Measurements from ENCODE around the gene RNF225. TPM values are rescaled to one million over a fixed set of nuclear protein-coding genes. Genes with fewer than 3 reads are reported as not detected.
A peak's percentile ranks its signal among the peaks of the same experiment; 100 is the strongest.

RNF225 gene
- total and polyA plus RNA-seq, 2 of the 13 experiments (the other 11 are each of a cell fraction or from before 2014, with no cell fraction given): not detected

GRCh38 chr19:58386576-58387337 is 8.7 kb upstream of the RNF225 start, which contains the start of gene RPS5:
Gene RPS5, plus strand, starts transcription at chr19:58387269. Its CDS starts 869 bp downstream, at chr19:58388138.
- peaks cover 31% of the 10 kb centered on the region for H4K20me1 ChIP-seq (ENCODE audit: insufficient read depth, low read length)
- TSS peak; percentile 87 for BruUV-seq (replicated peaks)
- H2AFZ ChIP-seq (ENCODE audit: low read length): no peak within 1 kb of the TSS
- peaks cover 0 to 28% of the 10 kb centered on the region in 2 experiments; a peak in 3 of 5 replicates for H3K36me3 ChIP-seq (replicated peaks in 1 of 2; ENCODE audit: control insufficient read depth in 1 of 2, insufficient read depth in 2 of 2, low read length in 2 of 2)
- CTCF ChIA-PET (ENCODE audit: low intra/inter-chr PET ratio, low total read pairs): no interaction called here
- POLR2A ChIA-PET: interaction anchor here (0.6 to 4.6 kb wide), 8 partner anchors 13 to 204 kb away, joined by 3 to 19 read pairs (median 3); partner anchors contain the start of genes ERVK3-1, ZNF274, ZNF497 and ZNF584
- ATAC-seq (peak; percentile 88), DNase-seq (ENCODE audit: low spot score) (peak; percentile 99), FAIRE-seq (peak; percentile 98)
- H3K27ac ChIP-seq (ENCODE audit: extremely low read length, insufficient read depth, low read length): peak within 1 kb of the TSS; percentile 99
- peaks cover 44% of the 10 kb centered on the region for H3K79me2 ChIP-seq (ENCODE audit: insufficient read depth, low read length)
- intact Hi-C loops (cut with micrococcal nuclease; ENCODE audit: unreplicated experiment): loop anchor here (2.0 to 5.0 kb wide), 2 partner anchors 14 to 204 kb away; partner anchors contain the start of gene ZNF274
- H3K9ac ChIP-seq (ENCODE audit: insufficient read depth, low read depth, low read length): peak within 1 kb of the TSS; percentile 97
- H3K4me3 ChIP-seq (replicated peaks in 1 of 3; ENCODE audit: insufficient read depth in 1 of 3, low read depth in 2 of 3, low read length in 3 of 3): peak within 1 kb of the TSS; percentile 83 to 98 (median 92)
- H3K27me3 ChIP-seq (ENCODE audit: control insufficient read depth in 1 of 2, insufficient read depth in 2 of 2, low read length in 2 of 2): no peaks in the 10 kb centered on the region; a peak in 1 of 5 replicates
- H3K4me1 ChIP-seq (ENCODE audit: insufficient read depth, low read length): peaks cover 52% of the 10 kb centered on the region
- WGBS (ENCODE audit: low lambda C conversion rate): 1% methylated on average over 17 of the region's 64 CpGs
- in situ Hi-C loops (cut with HindIII; ENCODE audit: extremely low pct_ligation_motif_present, low pct_unique_long_range_greater_than_20kb): no loop called here
- H3K4me2 ChIP-seq (ENCODE audit: low read depth, low read length): peak within 1 kb of the TSS; percentile 99
- no peaks in the 10 kb centered on the region for H3K9me3 ChIP-seq (ENCODE audit: low read length)
- TF ChIP-seq MXD3 (CRISPR knock-in tag; IDR thresholded peaks at IDR 0.05): peak; percentile 41
- TF ChIP-seq HHEX (CRISPR knock-in tag; IDR thresholded peaks at IDR 0.05): no peak
- TF ChIP-seq, protein P1, sequence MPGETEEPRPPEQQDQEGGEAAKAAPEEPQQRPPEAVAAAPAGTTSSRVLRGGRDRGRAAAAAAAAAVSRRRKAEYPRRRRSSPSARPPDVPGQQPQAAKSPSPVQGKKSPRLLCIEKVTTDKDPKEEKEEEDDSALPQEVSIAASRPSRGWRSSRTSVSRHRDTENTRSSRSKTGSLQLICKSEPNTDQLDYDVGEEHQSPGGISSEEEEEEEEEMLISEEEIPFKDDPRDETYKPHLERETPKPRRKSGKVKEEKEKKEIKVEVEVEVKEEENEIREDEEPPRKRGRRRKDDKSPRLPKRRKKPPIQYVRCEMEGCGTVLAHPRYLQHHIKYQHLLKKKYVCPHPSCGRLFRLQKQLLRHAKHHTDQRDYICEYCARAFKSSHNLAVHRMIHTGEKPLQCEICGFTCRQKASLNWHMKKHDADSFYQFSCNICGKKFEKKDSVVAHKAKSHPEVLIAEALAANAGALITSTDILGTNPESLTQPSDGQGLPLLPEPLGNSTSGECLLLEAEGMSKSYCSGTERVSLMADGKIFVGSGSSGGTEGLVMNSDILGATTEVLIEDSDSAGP (CRISPR knock-in tag; IDR thresholded peaks at IDR 0.05; ENCODE audit: borderline replicate concordance): peak; percentile 66
- peak; percentile 63; the same call in 1 of the 2 replicates for TF ChIP-seq ZNF441 (CRISPR knock-in tag; IDR thresholded peaks at IDR 0.05; ENCODE audit: borderline replicate concordance)
- TF ChIP-seq, protein P2, sequence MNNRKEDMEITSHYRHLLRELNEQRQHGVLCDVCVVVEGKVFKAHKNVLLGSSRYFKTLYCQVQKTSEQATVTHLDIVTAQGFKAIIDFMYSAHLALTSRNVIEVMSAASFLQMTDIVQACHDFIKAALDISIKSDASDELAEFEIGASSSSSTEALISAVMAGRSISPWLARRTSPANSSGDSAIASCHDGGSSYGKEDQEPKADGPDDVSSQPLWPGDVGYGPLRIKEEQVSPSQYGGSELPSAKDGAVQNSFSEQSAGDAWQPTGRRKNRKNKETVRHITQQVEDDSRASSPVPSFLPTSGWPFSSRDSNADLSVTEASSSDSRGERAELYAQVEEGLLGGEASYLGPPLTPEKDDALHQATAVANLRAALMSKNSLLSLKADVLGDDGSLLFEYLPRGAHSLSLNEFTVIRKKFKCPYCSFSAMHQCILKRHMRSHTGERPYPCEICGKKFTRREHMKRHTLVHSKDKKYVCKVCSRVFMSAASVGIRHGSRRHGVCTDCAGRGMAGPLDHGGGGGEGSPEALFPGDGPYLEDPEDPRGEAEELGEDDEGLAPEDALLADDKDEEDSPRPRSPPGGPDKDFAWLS (CRISPR knock-in tag; IDR thresholded peaks at IDR 0.05; ENCODE audit: borderline replicate concordance): peak; percentile 96; the same call in 1 of the 2 replicates
- peak; percentile 89; the same call in 1 of the 2 replicates for TF ChIP-seq ZNF274 (CRISPR knock-in tag; IDR thresholded peaks at IDR 0.05)
- TF ChIP-seq ZNF646 (CRISPR knock-in tag; IDR thresholded peaks at IDR 0.05): no peak
- no peak for TF ChIP-seq ZBTB39 (CRISPR knock-in tag; IDR thresholded peaks at IDR 0.05)
- TF ChIP-seq SOX5 (CRISPR knock-in tag; IDR thresholded peaks at IDR 0.05; ENCODE audit: borderline replicate concordance): 0 out of 2 replicates have a peak, but pooled peaks have one; percentile 12
